HepG2 (cell line): ENCODE results near the gene UQCC5. TPM values are rescaled to one million over a fixed set of nuclear protein-coding genes. Genes with fewer than 3 reads are reported as not detected.

Experiments
- CHD2 ChIP-seq: IDR thresholded peaks from 2 replicates; pipeline ENCODE4 v1.6.1; 2011; ENCODE audit warnings: low read depth, low read length, improper control_type of control experiment
- EEA1 ChIP-seq: sonication (generic); formaldehyde crosslinking; IDR thresholded peaks from 2 replicates; pipeline ENCODE4 v1.5.1; 2020; ENCODE audit warnings: mild to moderate bottlenecking, missing genetic modification reagents, borderline replicate concordance
- ELF4 ChIP-seq: sonication (generic); formaldehyde crosslinking; IDR thresholded peaks from 2 replicates; pipeline ENCODE4 v1.5.0; 2020; ENCODE audit warnings: missing genetic modification reagents, mild to moderate bottlenecking, moderate library complexity, borderline replicate concordance
- EZH2 ChIP-seq: conservative IDR thresholded peaks from 2 replicates; pipeline ENCODE4 v1.6.1; 2012; ENCODE audit warnings: mild to moderate bottlenecking, low read depth, low read length, moderate library complexity
- HNF4G ChIP-seq, 2 experiments: sonication (generic) in 1 of 2; formaldehyde crosslinking in 1 of 2; IDR thresholded peaks; 2 replicates each; pipeline versions ENCODE4 v1.4.0 to v1.6.1; 2011 to 2020; ENCODE audit warnings: borderline replicate concordance in 2 of 2, low read depth in 2 of 2, mild to moderate bottlenecking in 2 of 2, low read length in 1 of 2, missing genetic modification reagents in 1 of 2, moderate library complexity in 1 of 2
- KLF12 ChIP-seq: sonication (generic); formaldehyde crosslinking; IDR thresholded peaks from 2 replicates; pipeline ENCODE4 v1.4.0; 2020; ENCODE audit warnings: missing genetic modification reagents, borderline replicate concordance
- MED1 ChIP-seq: sonication (generic); formaldehyde crosslinking; IDR thresholded peaks from 2 replicates; pipeline ENCODE4 v1.4.0; 2020; ENCODE audit warnings: missing genetic modification reagents
- NCOA5 ChIP-seq: sonication (generic); formaldehyde crosslinking; IDR thresholded peaks from 2 replicates; pipeline ENCODE4 v1.4.0; 2020; ENCODE audit warnings: missing genetic modification reagents
- NR2F6 ChIP-seq, 2 experiments: IDR thresholded peaks; 2 replicates each; pipeline ENCODE4 v1.6.1; 2016; ENCODE audit warnings: antibody characterized with exemption in 1 of 2, mild to moderate bottlenecking in 1 of 2
- ONECUT2 ChIP-seq: sonication (generic); formaldehyde crosslinking; IDR thresholded peaks from 2 replicates; pipeline ENCODE4 v1.4.0; 2020; ENCODE audit warnings: missing genetic modification reagents
- SRF ChIP-seq: IDR thresholded peaks from 2 replicates; pipeline ENCODE4 v1.6.1; 2011; ENCODE audit warnings: mild to moderate bottlenecking, low read depth, low read length, moderate library complexity
- TEAD3 ChIP-seq: optimal IDR thresholded peaks from 2 replicates; pipeline ENCODE3; 2016; ENCODE audit warnings: borderline replicate concordance
- ZMAT3 ChIP-seq: sonication (generic); formaldehyde crosslinking; conservative IDR thresholded peaks from 2 replicates; pipeline ENCODE4 v1.7.0; 2021; ENCODE audit warnings: missing genetic modification reagents
- ZNF253 ChIP-seq: sonication (generic); formaldehyde crosslinking; IDR thresholded peaks from 2 replicates; pipeline ENCODE4 v1.8.0; 2022; ENCODE audit warnings: mild to moderate bottlenecking, missing genetic modification reagents, borderline replicate concordance
- ZNF563 ChIP-seq: sonication (generic); formaldehyde crosslinking; IDR thresholded peaks from 2 replicates; pipeline ENCODE4 v1.8.0; 2022; ENCODE audit warnings: mild to moderate bottlenecking, moderate library complexity, missing genetic modification reagents
- ZNF747 ChIP-seq: sonication (generic); formaldehyde crosslinking; IDR thresholded peaks from 2 replicates; pipeline ENCODE4 v1.8.1; 2023; ENCODE audit warnings: missing genetic modification reagents, mild to moderate bottlenecking, borderline replicate concordance
- ZNF776 ChIP-seq: sonication (generic); formaldehyde crosslinking; IDR thresholded peaks from 2 replicates; pipeline ENCODE4 v1.4.0; 2020; ENCODE audit warnings: mild to moderate bottlenecking, missing genetic modification reagents
- ZSCAN12 ChIP-seq: sonication (generic); formaldehyde crosslinking; IDR thresholded peaks from 2 replicates; pipeline ENCODE4 v1.9.0; 2021; ENCODE audit warnings: mild to moderate bottlenecking, missing genetic modification reagents
- polyA plus RNA-seq, 8 experiments: library from polyadenylated mRNA; depleted of rRNA in 3 of 8; stranded (reverse) in 7 of 8; unstranded in 1 of 8; fragments of >200 nt; fragmentation: Illumina TruSeq in 4 of 8; extraction: Trizol in 4 of 8; gene quantifications; 2 replicates each; pipeline versions ENCODE4 v1.2.1 to v1.2.3, GENCODE V29; 2011 to 2016; ENCODE audit warnings: low read depth in 4 of 8, missing spikeins in 1 of 8, mixed read lengths in 1 of 8; ENCODE audit not compliant: insufficient read depth in 1 of 8
- total RNA-seq, 5 experiments: library from RNA; depleted of rRNA; stranded (reverse); fragments of >200 nt; fragmentation: Illumina TruSeq; extraction: Trizol; gene quantifications; 2 replicates each; pipeline ENCODE4 v1.2.3, GENCODE V29; 2016; ENCODE audit warnings: low read depth in 1 of 5
- TF ChIP-seq, protein P1 (sequence below): IDR thresholded peaks from 2 replicates; pipeline ENCODE4 v1.6.1; 2016; ENCODE audit warnings: low read depth, missing genetic modification reagents, missing compliant biosample characterization
- TF ChIP-seq, protein P2 (sequence below): sonication (generic); formaldehyde crosslinking; IDR thresholded peaks from 2 replicates; pipeline ENCODE4 v1.4.0; 2020; ENCODE audit warnings: missing genetic modification reagents
- TF ChIP-seq, protein P3 (sequence below): IDR thresholded peaks from 2 replicates; pipeline ENCODE4 v1.6.1; 2018; ENCODE audit warnings: missing genetic modification reagents, mild to moderate bottlenecking, missing compliant biosample characterization

Gene UQCC5
- total and polyA plus RNA-seq, 2 of the 13 experiments (the other 11 are each of a cell fraction or from before 2014, with no cell fraction given) = 15.4 to 29.5 TPM

GRCh38 chr3:52536369-52537164 lies at the start of gene UQCC5 (continued):
- peak; percentile 78; the same call in 1 of the 2 replicates for TF ChIP-seq EEA1 (CRISPR knock-in tag)
- TF ChIP-seq TEAD3 (CRISPR knock-in tag) = no peak
- TF ChIP-seq ZNF776 (CRISPR knock-in tag) = peak; percentile 73; the same call in 1 of the 2 replicates
- no peak for TF ChIP-seq EZH2
- TF ChIP-seq ZNF747 (CRISPR knock-in tag) = peak; percentile 98; the same call in 1 of the 2 replicates
- TF ChIP-seq NR2F6 (IDR thresholded peaks at IDR 0.05) = no peak
- peak; percentile 62 for TF ChIP-seq NR2F6 (CRISPR knock-in tag; IDR thresholded peaks at IDR 0.05)
- TF ChIP-seq, protein P1, sequence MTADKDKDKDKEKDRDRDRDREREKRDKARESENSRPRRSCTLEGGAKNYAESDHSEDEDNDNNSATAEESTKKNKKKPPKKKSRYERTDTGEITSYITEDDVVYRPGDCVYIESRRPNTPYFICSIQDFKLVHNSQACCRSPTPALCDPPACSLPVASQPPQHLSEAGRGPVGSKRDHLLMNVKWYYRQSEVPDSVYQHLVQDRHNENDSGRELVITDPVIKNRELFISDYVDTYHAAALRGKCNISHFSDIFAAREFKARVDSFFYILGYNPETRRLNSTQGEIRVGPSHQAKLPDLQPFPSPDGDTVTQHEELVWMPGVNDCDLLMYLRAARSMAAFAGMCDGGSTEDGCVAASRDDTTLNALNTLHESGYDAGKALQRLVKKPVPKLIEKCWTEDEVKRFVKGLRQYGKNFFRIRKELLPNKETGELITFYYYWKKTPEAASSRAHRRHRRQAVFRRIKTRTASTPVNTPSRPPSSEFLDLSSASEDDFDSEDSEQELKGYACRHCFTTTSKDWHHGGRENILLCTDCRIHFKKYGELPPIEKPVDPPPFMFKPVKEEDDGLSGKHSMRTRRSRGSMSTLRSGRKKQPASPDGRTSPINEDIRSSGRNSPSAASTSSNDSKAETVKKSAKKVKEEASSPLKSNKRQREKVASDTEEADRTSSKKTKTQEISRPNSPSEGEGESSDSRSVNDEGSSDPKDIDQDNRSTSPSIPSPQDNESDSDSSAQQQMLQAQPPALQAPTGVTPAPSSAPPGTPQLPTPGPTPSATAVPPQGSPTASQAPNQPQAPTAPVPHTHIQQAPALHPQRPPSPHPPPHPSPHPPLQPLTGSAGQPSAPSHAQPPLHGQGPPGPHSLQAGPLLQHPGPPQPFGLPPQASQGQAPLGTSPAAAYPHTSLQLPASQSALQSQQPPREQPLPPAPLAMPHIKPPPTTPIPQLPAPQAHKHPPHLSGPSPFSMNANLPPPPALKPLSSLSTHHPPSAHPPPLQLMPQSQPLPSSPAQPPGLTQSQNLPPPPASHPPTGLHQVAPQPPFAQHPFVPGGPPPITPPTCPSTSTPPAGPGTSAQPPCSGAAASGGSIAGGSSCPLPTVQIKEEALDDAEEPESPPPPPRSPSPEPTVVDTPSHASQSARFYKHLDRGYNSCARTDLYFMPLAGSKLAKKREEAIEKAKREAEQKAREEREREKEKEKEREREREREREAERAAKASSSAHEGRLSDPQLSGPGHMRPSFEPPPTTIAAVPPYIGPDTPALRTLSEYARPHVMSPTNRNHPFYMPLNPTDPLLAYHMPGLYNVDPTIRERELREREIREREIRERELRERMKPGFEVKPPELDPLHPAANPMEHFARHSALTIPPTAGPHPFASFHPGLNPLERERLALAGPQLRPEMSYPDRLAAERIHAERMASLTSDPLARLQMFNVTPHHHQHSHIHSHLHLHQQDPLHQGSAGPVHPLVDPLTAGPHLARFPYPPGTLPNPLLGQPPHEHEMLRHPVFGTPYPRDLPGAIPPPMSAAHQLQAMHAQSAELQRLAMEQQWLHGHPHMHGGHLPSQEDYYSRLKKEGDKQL = no peak
- TF ChIP-seq ZSCAN12 = 0 out of 2 replicates have a peak, but pooled peaks have one; percentile 66
- TF ChIP-seq ELF4 (CRISPR knock-in tag) = peak; percentile 78; the same call in 1 of the 2 replicates
- TF ChIP-seq HNF4G (IDR thresholded peaks at IDR 0.05; ENCODE audit: borderline replicate concordance, low read depth, low read length) = no peak
- no peak for TF ChIP-seq HNF4G (CRISPR knock-in tag; IDR thresholded peaks at IDR 0.05; ENCODE audit: borderline replicate concordance, low read depth)
- TF ChIP-seq, protein P2, sequence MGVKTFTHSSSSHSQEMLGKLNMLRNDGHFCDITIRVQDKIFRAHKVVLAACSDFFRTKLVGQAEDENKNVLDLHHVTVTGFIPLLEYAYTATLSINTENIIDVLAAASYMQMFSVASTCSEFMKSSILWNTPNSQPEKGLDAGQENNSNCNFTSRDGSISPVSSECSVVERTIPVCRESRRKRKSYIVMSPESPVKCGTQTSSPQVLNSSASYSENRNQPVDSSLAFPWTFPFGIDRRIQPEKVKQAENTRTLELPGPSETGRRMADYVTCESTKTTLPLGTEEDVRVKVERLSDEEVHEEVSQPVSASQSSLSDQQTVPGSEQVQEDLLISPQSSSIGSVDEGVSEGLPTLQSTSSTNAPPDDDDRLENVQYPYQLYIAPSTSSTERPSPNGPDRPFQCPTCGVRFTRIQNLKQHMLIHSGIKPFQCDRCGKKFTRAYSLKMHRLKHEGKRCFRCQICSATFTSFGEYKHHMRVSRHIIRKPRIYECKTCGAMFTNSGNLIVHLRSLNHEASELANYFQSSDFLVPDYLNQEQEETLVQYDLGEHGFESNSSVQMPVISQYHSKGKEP (CRISPR knock-in tag) = no peak
- peak; percentile 96 for TF ChIP-seq ZNF563 (CRISPR knock-in tag)
- peak; percentile 90; the same call in 1 of the 2 replicates for TF ChIP-seq ZMAT3
- 0 out of 2 replicates have a peak, but pooled peaks have one; percentile 13 for TF ChIP-seq ONECUT2 (CRISPR knock-in tag)
- TF ChIP-seq ZNF253 (CRISPR knock-in tag) = peak; percentile 86; the same call in 1 of the 2 replicates
- TF ChIP-seq KLF12 (CRISPR knock-in tag) = no peak; the same call in none of the 2 replicates
- no peak; the same call in 1 of the 2 replicates for TF ChIP-seq NCOA5 (CRISPR knock-in tag)
- TF ChIP-seq, protein P3, sequence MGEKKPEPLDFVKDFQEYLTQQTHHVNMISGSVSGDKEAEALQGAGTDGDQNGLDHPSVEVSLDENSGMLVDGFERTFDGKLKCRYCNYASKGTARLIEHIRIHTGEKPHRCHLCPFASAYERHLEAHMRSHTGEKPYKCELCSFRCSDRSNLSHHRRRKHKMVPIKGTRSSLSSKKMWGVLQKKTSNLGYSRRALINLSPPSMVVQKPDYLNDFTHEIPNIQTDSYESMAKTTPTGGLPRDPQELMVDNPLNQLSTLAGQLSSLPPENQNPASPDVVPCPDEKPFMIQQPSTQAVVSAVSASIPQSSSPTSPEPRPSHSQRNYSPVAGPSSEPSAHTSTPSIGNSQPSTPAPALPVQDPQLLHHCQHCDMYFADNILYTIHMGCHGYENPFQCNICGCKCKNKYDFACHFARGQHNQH (CRISPR knock-in tag) = peak; percentile 36; the same call in 1 of the 2 replicates
- TF ChIP-seq SRF = 0 out of 2 replicates have a peak, but pooled peaks have one; percentile 3
- TF ChIP-seq CHD2 = peak; percentile 89
- TF ChIP-seq MED1 (CRISPR knock-in tag) = peak; percentile 79
